IMR-90 (cell line): ENCODE results near the gene RASSF8. TPM values are rescaled to one million over a fixed set of nuclear protein-coding genes. Genes with fewer than 3 reads are reported as not detected.
A peak's percentile ranks its signal among the peaks of the same experiment; 100 is the strongest.

ENCODE experiments used
- ATAC-seq: fragments of 200-7000 bp; cut with Tn5 transposase; 2 replicates; pipeline ENCODE4 v1.9.1; 2020; ENCODE audit warnings: low read depth, mild to moderate bottlenecking, moderate library complexity
- BruUV-seq: library from RNA; stranded (reverse); fragments of 400-500 nt; replicated peaks from 2 replicates; lab custom pipeline; 2021; lab: Mats Ljungman, UMichigan
- CTCF ChIA-PET: fragments of 300-600 bp; formaldehyde crosslinking; extraction: SDS; loops from one replicate; lab custom pipeline; 2021; ENCODE audit warnings: antibody characterized with exemption; lab: Yijun Ruan, JAX
- POLR2A ChIA-PET: fragments of 300-600 bp; sonication (Branson Sonifier 250); formaldehyde crosslinking; loops from one replicate; lab custom pipeline; 2022; ENCODE audit warnings: antibody characterized with exemption; ENCODE audit not compliant: unreplicated experiment; lab: Charles Lee
- DNase-seq: peaks from one replicate; pipeline ENCODE4 v3.0.0; 2013
- H2AFZ ChIP-seq: replicated peaks from 2 replicates; pipeline ENCODE3; 2013; ENCODE audit warnings: low read length, mild to moderate bottlenecking; ENCODE audit not compliant: poor library complexity
- H2AK5ac ChIP-seq: 2 replicates; pipeline ENCODE4 v1.6.1; 2013; ENCODE audit warnings: low read depth, low read length, inconsistent platforms
- H2AK9ac ChIP-seq: replicated peaks from 2 replicates; pipeline ENCODE3; 2013; ENCODE audit warnings: mild to moderate bottlenecking, low read depth, low read length, moderate library complexity; ENCODE audit not compliant: poor library complexity
- H2BK120ac ChIP-seq: 2 replicates; pipeline ENCODE4 v1.6.1; 2013; ENCODE audit warnings: low read depth, low read length, inconsistent platforms
- H2BK15ac ChIP-seq: 3 replicates; pipeline ENCODE4 v1.6.1; 2013; ENCODE audit warnings: low read depth, low read length, inconsistent platforms
- H2BK20ac ChIP-seq: 2 replicates; pipeline ENCODE4 v1.6.1; 2013; ENCODE audit warnings: low read depth, mild to moderate bottlenecking, inconsistent platforms, low read length, moderate library complexity
- H2BK5ac ChIP-seq: 2 replicates; pipeline ENCODE4 v1.6.1; 2013; ENCODE audit warnings: mild to moderate bottlenecking, low read depth, low read length, inconsistent platforms; ENCODE audit not compliant: poor library complexity, severe bottlenecking
- H3K14ac ChIP-seq: replicated peaks from 2 replicates; pipeline ENCODE4 v1.6.1; 2013; ENCODE audit warnings: low read depth, low read length, inconsistent platforms
- H3K18ac ChIP-seq: 2 replicates; pipeline ENCODE4 v1.6.1; 2013; ENCODE audit warnings: low read depth, low read length, control low read depth
- H3K23ac ChIP-seq: 2 replicates; pipeline ENCODE4 v1.6.1; 2013; ENCODE audit warnings: low read depth, low read length, inconsistent platforms
- H3K27ac ChIP-seq: 2 replicates; pipeline ENCODE4 v1.5.1; 2013; ENCODE audit warnings: mild to moderate bottlenecking, control low read depth, low read length; ENCODE audit not compliant: insufficient read depth
- H3K27me3 ChIP-seq: 2 replicates; pipeline ENCODE4 v1.6.1; 2013; ENCODE audit warnings: low read length; ENCODE audit not compliant: control insufficient read depth, insufficient read depth
- H3K36me3 ChIP-seq: 2 replicates; pipeline ENCODE4 v1.6.1; 2013; ENCODE audit warnings: low read length, mixed read lengths; ENCODE audit not compliant: control insufficient read depth, insufficient read depth
- H3K4ac ChIP-seq: 2 replicates; pipeline ENCODE4 v1.6.1; 2013; ENCODE audit warnings: low read depth, low read length, inconsistent platforms
- H3K4me1 ChIP-seq: 2 replicates; pipeline ENCODE4 v1.6.1; 2013; ENCODE audit warnings: low read length, mixed read lengths; ENCODE audit not compliant: control insufficient read depth, insufficient read depth
- H3K4me2 ChIP-seq: 2 replicates; pipeline ENCODE4 v1.6.1; 2013; ENCODE audit warnings: low read depth, mild to moderate bottlenecking, control low read depth, low read length, moderate library complexity
- H3K4me3 ChIP-seq: 2 replicates; pipeline ENCODE4 v1.5.1; 2013; ENCODE audit warnings: low read depth, mild to moderate bottlenecking, control low read depth, low read length, moderate library complexity; ENCODE audit not compliant: insufficient read depth
- H3K56ac ChIP-seq: 2 replicates; pipeline ENCODE4 v1.6.1; 2013; ENCODE audit warnings: low read length, inconsistent platforms; ENCODE audit not compliant: insufficient read depth; ENCODE audit errors: extremely low read depth
- H3K79me1 ChIP-seq, 2 experiments: 2 replicates each; pipeline ENCODE4 v1.6.1; 2013; ENCODE audit warnings: low read length in 2 of 2, inconsistent platforms in 1 of 2, low read depth in 1 of 2
- H3K9ac ChIP-seq: 2 replicates; pipeline ENCODE4 v1.6.1; 2013; ENCODE audit warnings: low read depth, low read length, control low read depth
- H3K9me1 ChIP-seq: 2 replicates; pipeline ENCODE4 v1.6.1; 2013; ENCODE audit warnings: low read length, inconsistent platforms; ENCODE audit not compliant: insufficient read depth
- H3K9me3 ChIP-seq: 2 replicates; pipeline ENCODE4 v1.6.1; 2013; ENCODE audit warnings: low read length; ENCODE audit not compliant: control insufficient read depth, insufficient read depth
- H4K20me1 ChIP-seq: 2 replicates; pipeline ENCODE4 v1.6.1; 2013; ENCODE audit warnings: low read length, inconsistent platforms; ENCODE audit not compliant: insufficient read depth
- H4K5ac ChIP-seq: 2 replicates; pipeline ENCODE4 v1.6.1; 2013; ENCODE audit warnings: mild to moderate bottlenecking, low read depth, low read length, control low read depth
- H4K8ac ChIP-seq, 2 experiments: 2 replicates each; pipeline ENCODE4 v1.6.1; 2013; ENCODE audit warnings: low read depth in 2 of 2, low read length in 2 of 2, control low read depth in 1 of 2, inconsistent platforms in 1 of 2
- H4K91ac ChIP-seq: 2 replicates; pipeline ENCODE4 v1.6.1; 2013; ENCODE audit warnings: low read depth, low read length, inconsistent platforms; ENCODE audit not compliant: insufficient read depth
- BHLHE40 ChIP-seq: fragments of 150-350 bp; IDR thresholded peaks from 2 replicates; pipeline ENCODE4 v1.6.1; 2016; ENCODE audit warnings: mild to moderate bottlenecking, low read depth, low read length
- CTCF ChIP-seq: conservative IDR thresholded peaks from 2 replicates; pipeline ENCODE4 v1.5.1; 2012; ENCODE audit warnings: mild to moderate bottlenecking, low read depth, low read length, improper control_type of control experiment
- ELK1 ChIP-seq: fragments of 150-350 bp; IDR thresholded peaks from 2 replicates; pipeline ENCODE4 v1.6.1; 2016; ENCODE audit warnings: low read depth, mild to moderate bottlenecking, low read length, moderate library complexity, borderline replicate concordance
- FOS ChIP-seq: fragments of 150-350 bp; IDR thresholded peaks from 2 replicates; pipeline ENCODE4 v1.6.1; 2016; ENCODE audit warnings: low read depth, low read length
- NFE2L2 ChIP-seq: fragments of 150-350 bp; IDR thresholded peaks from 2 replicates; pipeline ENCODE4 v1.6.1; 2016; ENCODE audit warnings: low read depth, mild to moderate bottlenecking, low read length
- WGBS, 2 experiments: methylation state at CpG; one replicate each; pipeline versions ENCODE4 v1.1.5 to v1.1.7; 2013; ENCODE audit warnings: missing lambda C conversion rate in 2 of 2; ENCODE audit not compliant: insufficient read length in 1 of 2; ENCODE audit errors: extremely low coverage in 2 of 2; 5-methylcytosine and 5-hydroxymethylcytosine counted together
- dilution Hi-C: fragments of 300-500 bp; cut with HindIII; formaldehyde crosslinking; loops from one replicate; pipeline ENCODE4 v1.14.3; 2018; ENCODE audit warnings: low sequenced_read_pairs; ENCODE audit not compliant: unreplicated experiment
- in situ Hi-C: fragments of 300-500 bp; cut with MboI; formaldehyde crosslinking; loops from 3 replicates; pipeline ENCODE4 v1.14.3; 2019; ENCODE audit warnings: low sequenced_read_pairs, inconsistent platforms, mixed read lengths
- intact Hi-C: fragments of 100-400 bp; cut with micrococcal nuclease; formaldehyde crosslinking; loops from 2 replicates; pipeline ENCODE4 v1.10.0; 2022
- polyA plus RNA-seq, 3 experiments: library from polyadenylated mRNA; depleted of rRNA; stranded (reverse); fragments of >200 nt; gene quantifications; 2 replicates each; pipeline ENCODE4 v1.2.3, GENCODE V29; 2012; ENCODE audit warnings: low replicate concordance in 1 of 3
- total RNA-seq: library from RNA; depleted of rRNA; stranded (reverse); fragments of >200 nt; gene quantifications from 2 replicates; pipeline ENCODE4 v1.2.3, GENCODE V29; 2012

RASSF8 gene
- total and polyA plus RNA-seq, 2 of the 4 experiments (the other 2 are of a cell fraction), result 10.8 to 50.5 TPM

- DNase-seq, result no peak
Observed at GRCh38 chr12:26121323-26122060, 163.0 kb downstream of the RASSF8 start.

More at GRCh38 chr12:26121323-26122060, 163.0 kb downstream of the RASSF8 start:
- Histone ChIP-seq H2BK5ac (no peak overlapping the region), H3K4ac (no peak overlapping the region), H3K9ac (0 out of 2 replicates have a peak overlapping the region, but pooled peaks have one; percentile 46), H3K9me3 (no peaks in the 10 kb centered on the region), H2AFZ (peak overlapping the region; percentile 82), H3K23ac (no peak overlapping the region), H3K56ac (no peak overlapping the region), H3K27ac (no peak overlapping the region), H3K27me3 (peaks cover 6% of the 10 kb centered on the region), H2AK5ac (no peak overlapping the region), H2BK20ac (no peak overlapping the region), H3K14ac (no peak overlapping the region), H2BK15ac (no peak overlapping the region), H3K79me1 (no peaks in the 10 kb centered on the region), H3K9me1 (no peaks in the 10 kb centered on the region), H2AK9ac (no peak overlapping the region), H4K91ac (no peak overlapping the region), H4K8ac (no peak overlapping the region), H3K4me2 (peak overlapping the region; percentile 66; the same call in 1 of the 2 replicates), H3K18ac (no peak overlapping the region), H4K5ac (no peak overlapping the region), H3K36me3 (no peaks in the 10 kb centered on the region), H4K20me1 (no peaks in the 10 kb centered on the region), H3K4me1 (no peaks in the 10 kb centered on the region), H3K4me3 (peak overlapping the region; percentile 46), H2BK120ac (no peak overlapping the region)
- no CpG with 5 or more reads among the region's 15 CpGs for WGBS, 2 experiments
- ChIA-PET CTCF (interaction anchor here (1.0 to 3.0 kb wide), 4 partner anchors 345 to 580 kb away, joined by 3 to 12 read pairs (median 6); no protein-coding TSS in a partner anchor), POLR2A (no interaction called here)
- dilution Hi-C loops, result no loop called here
- BruUV-seq, result no TSS peak
- in situ Hi-C loops, result loop anchor here (10.0 kb wide), 1 partner anchor 533 kb away; no protein-coding TSS in a partner anchor
- no peak for TF ChIP-seq BHLHE40
- no peak for TF ChIP-seq CTCF
- no peak for TF ChIP-seq NFE2L2
- TF ChIP-seq ELK1, result no peak
- TF ChIP-seq FOS, result no peak
- intact Hi-C loops, result loop anchor here (1.0 to 5.0 kb wide), 3 partner anchors 106 to 313 kb away; no protein-coding TSS in a partner anchor
- no peak for ATAC-seq
